SK-N-SH (cell line): ENCODE measurements around the gene NYNRIN.

ENCODE experiments used
- CTCF ChIP-seq: fragments of 200-600 bp; sonication (generic); IDR thresholded peaks from 2 replicates; pipeline ENCODE4 v1.6.1; 2017; ENCODE audit warnings: antibody characterized with exemption, mild to moderate bottlenecking, moderate library complexity
- EP300 ChIP-seq, 2 experiments: IDR thresholded peaks; 2 replicates each; pipeline versions ENCODE4 v1.4.0 to v1.6.1; 2012; ENCODE audit warnings: borderline replicate concordance in 1 of 2, low read depth in 1 of 2, low read length in 1 of 2
- EZH2phosphoT487 ChIP-seq: fragments of 200-600 bp; sonication (generic); IDR thresholded peaks from 2 replicates; pipeline ENCODE4 v1.6.1; 2017; ENCODE audit warnings: low read depth, mixed run types, mild to moderate bottlenecking, antibody characterized with exemption, moderate library complexity, borderline replicate concordance
- JUND ChIP-seq: IDR thresholded peaks from 2 replicates; pipeline ENCODE4 v1.4.0; 2012
- MAX ChIP-seq: IDR thresholded peaks from 2 replicates; pipeline ENCODE4 v1.4.0; 2012; ENCODE audit warnings: low read depth
- MEF2A ChIP-seq: IDR thresholded peaks from 2 replicates; pipeline ENCODE4 v1.4.0; 2012; ENCODE audit warnings: low read depth, borderline replicate concordance
- MXI1 ChIP-seq: IDR thresholded peaks from 2 replicates; pipeline ENCODE4 v1.6.1; 2012; ENCODE audit warnings: mild to moderate bottlenecking, low read depth, low read length, improper control_type of control experiment
- POLR2AphosphoS5 ChIP-seq: IDR thresholded peaks from 2 replicates; pipeline ENCODE4 v1.6.1; 2012; ENCODE audit warnings: low read depth, low read length
- SMC3 ChIP-seq: IDR thresholded peaks from 2 replicates; pipeline ENCODE4 v1.6.1; 2012; ENCODE audit warnings: low read depth, low read length, improper control_type of control experiment
- USF1 ChIP-seq: IDR thresholded peaks from 2 replicates; pipeline ENCODE4 v1.4.0; 2012; ENCODE audit warnings: low read depth, borderline replicate concordance
- YY1 ChIP-seq: IDR thresholded peaks from 2 replicates; pipeline ENCODE4 v1.4.0; 2012; ENCODE audit warnings: low read depth, mild to moderate bottlenecking

- TF ChIP-seq CTCF (no peak), MXI1 (no peak), YY1 (no peak), MEF2A (no peak), USF1 (no peak), EZH2phosphoT487 (no peak), MAX (no peak), SMC3 (no peak), POLR2AphosphoS5 (no peak), EP300 (IDR thresholded peaks at IDR 0.05; ENCODE audit: borderline replicate concordance in 1 of 2, low read depth in 1 of 2, low read length in 1 of 2) (no peak), JUND (no peak)
Observed at GRCh38 chr14:24415421-24416253, 16.8 kb downstream of the NYNRIN start.
